BJ (cell line): Measurements from ENCODE around the gene TENT5A. TPM values are rescaled to one million over a fixed set of nuclear protein-coding genes. Genes with fewer than 3 reads are reported as not detected.

Experiments used
- CTCF ChIA-PET: fragments of 350-600 bp; formaldehyde crosslinking; extraction: SDS; loops from one replicate; lab custom pipeline; 2021; ENCODE audit warnings: antibody characterized with exemption, inconsistent platforms; lab: Yijun Ruan, JAX
- POLR2A ChIA-PET: fragments of 300-600 bp; sonication (Branson Sonifier 250); formaldehyde crosslinking; extraction: SDS; loops from one replicate; lab custom pipeline; 2021; ENCODE audit warnings: antibody characterized with exemption; lab: Charles Lee
- DNase-seq: peaks from one replicate; pipeline ENCODE4 v3.0.0-alpha.2; 2011; ENCODE audit warnings: low read depth
- H3K27me3 ChIP-seq: 2 replicates; pipeline ENCODE4 v1.6.0; 2011; ENCODE audit warnings: low read length; ENCODE audit not compliant: control insufficient read depth, insufficient read depth
- H3K36me3 ChIP-seq: 2 replicates; pipeline ENCODE4 v1.5.1; 2011; ENCODE audit warnings: low read length; ENCODE audit not compliant: control insufficient read depth, insufficient read depth
- H3K4me3 ChIP-seq: 2 replicates; pipeline ENCODE4 v1.5.1; 2011; ENCODE audit warnings: low read depth, mild to moderate bottlenecking, control low read depth, low read length
- CTCF ChIP-seq: IDR thresholded peaks from 2 replicates; pipeline ENCODE4 v1.5.1; 2011; ENCODE audit warnings: low read depth, mild to moderate bottlenecking, control low read depth, inconsistent platforms, low read length, moderate library complexity; ENCODE audit not compliant: insufficient read depth
- polyA plus RNA-seq: library from polyadenylated mRNA; depleted of rRNA; stranded (reverse); fragments of >200 nt; gene quantifications from 2 replicates; pipeline ENCODE4 v1.2.3, GENCODE V29; 2011

Gene TENT5A
- polyA plus RNA-seq, 1 experiment, result 9.7 TPM

- DNase-seq, result no peak
- Histone ChIP-seq H3K36me3 (no peaks in the 10 kb centered on the region), H3K27me3 (no peaks in the 10 kb centered on the region), H3K4me3 (no peak overlapping the region)
- POLR2A ChIA-PET, result interaction anchor here (0.6 kb wide), 1 partner anchor 231 kb away, joined by 3 read pairs; no protein-coding TSS in a partner anchor
- CTCF ChIA-PET, result interaction anchor here (2.1 kb wide), 1 partner anchor 11 kb away, joined by 12 read pairs; the partner anchor contains the start of gene TENT5A
- TF ChIP-seq CTCF, result no peak
These were observed 11.5 kb upstream of the TENT5A start for GRCh38 chr6:81763968-81764367.

GRCh38 chr6:81763051-81763450, 10.6 kb upstream of the TENT5A start:
- Histone ChIP-seq H3K27me3 (no peaks in the 10 kb centered on the region), H3K4me3 (no peak overlapping the region), H3K36me3 (no peaks in the 10 kb centered on the region)
- no peak for DNase-seq
- ChIA-PET CTCF (interaction anchor here (1.0 to 2.1 kb wide), 3 partner anchors 10 to 278 kb away, joined by 3 to 12 read pairs (median 3); partner anchors contain the start of gene TENT5A), POLR2A (interaction anchor here (0.6 kb wide), 1 partner anchor 232 kb away, joined by 3 read pairs; no protein-coding TSS in a partner anchor)
- no peak for TF ChIP-seq CTCF

DNA sequence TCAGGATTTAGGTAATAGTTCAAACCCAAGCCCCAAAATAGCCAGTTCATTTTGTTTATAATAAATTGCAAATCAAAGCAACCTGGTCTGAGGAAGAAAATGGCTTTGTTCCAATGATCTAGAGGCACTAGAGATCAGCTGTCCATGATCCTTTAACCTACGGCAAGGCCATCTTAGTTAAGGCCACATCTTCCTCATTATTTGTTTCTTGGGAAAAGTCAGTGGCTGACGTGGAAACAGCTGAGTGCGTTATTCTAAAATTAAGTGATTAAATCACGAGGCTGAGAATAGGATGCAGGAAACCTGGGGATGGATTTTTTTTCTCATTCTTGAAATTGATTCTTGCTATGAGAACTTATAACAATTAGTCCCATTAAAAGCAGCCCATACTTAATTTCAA, 10.1 kb upstream of the TENT5A start:
- no peaks in the 10 kb centered on the region for H3K27me3 ChIP-seq
- no peak for DNase-seq
- CTCF ChIA-PET, result interaction anchor here (1.0 to 2.1 kb wide), 3 partner anchors 9 to 278 kb away, joined by 3 to 12 read pairs (median 3); partner anchors contain the start of gene TENT5A
- TF ChIP-seq CTCF, result no peak
- no peak overlapping the region for H3K4me3 ChIP-seq
- no peaks in the 10 kb centered on the region for H3K36me3 ChIP-seq
- POLR2A ChIA-PET, result interaction anchor here (0.6 kb wide), 2 partner anchors 235 to 244 kb away, joined by 3 to 6 read pairs; no protein-coding TSS in a partner anchor

DNA sequence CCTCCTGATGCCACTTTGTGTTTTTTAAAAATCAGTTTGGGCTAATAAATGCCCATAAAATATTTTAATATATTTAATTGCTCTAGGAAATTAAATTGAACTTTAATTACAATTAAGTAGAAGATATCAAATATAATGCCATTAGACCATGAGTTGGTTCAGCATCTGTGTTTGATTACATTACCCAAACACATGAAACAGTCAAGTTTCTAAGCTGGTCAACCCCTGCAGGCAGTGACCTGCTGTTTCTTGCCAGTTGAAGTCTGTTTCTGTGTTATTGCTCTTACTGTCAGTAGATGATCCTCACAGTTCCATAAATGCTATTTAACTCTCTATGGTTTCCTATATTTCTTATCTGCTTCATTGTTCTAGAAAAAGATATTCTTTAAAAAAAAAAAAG, 9.7 kb upstream of the TENT5A start:
- ChIA-PET CTCF (interaction anchor here (0.6 to 2.1 kb wide), 3 partner anchors 8 to 131 kb away, joined by 3 to 12 read pairs (median 3); partner anchors contain the start of gene TENT5A), POLR2A (interaction anchor here (0.6 kb wide), 2 partner anchors 236 to 244 kb away, joined by 3 to 6 read pairs; no protein-coding TSS in a partner anchor)
- no peak for DNase-seq
- Histone ChIP-seq H3K4me3 (no peak overlapping the region), H3K27me3 (no peaks in the 10 kb centered on the region), H3K36me3 (no peaks in the 10 kb centered on the region)
- no peak for TF ChIP-seq CTCF

DNA sequence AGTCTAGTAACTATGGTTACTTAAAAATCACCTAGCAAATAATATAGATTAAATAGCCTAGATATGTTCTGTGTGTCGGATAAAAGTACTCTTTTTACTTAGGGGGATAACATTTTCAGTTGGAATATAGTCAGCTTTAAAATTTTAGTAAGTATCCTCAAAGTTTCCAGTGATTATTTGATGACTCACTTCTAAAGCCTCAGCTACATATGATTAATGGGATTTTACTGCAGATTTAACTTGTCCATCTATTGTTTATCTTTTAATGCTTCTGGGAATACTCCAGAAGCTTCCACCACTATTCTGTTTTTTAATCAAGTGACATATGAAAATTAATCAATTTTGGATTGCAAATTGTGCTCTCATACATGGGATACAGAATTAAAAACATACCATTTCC, 8.7 kb upstream of the TENT5A start:
- no peaks in the 10 kb centered on the region for H3K36me3 ChIP-seq
- TF ChIP-seq CTCF, result no peak
- CTCF ChIA-PET, result interaction anchor here (1.2 kb wide), 1 partner anchor 9 kb away, joined by 3 read pairs; no protein-coding TSS in a partner anchor
- DNase-seq, result no peak
- H3K27me3 ChIP-seq, result no peaks in the 10 kb centered on the region
- no peak overlapping the region for H3K4me3 ChIP-seq
- POLR2A ChIA-PET, result no interaction called here
